ENCODE measurements around the gene CTTN. TPM values are rescaled to one million over a fixed set of nuclear protein-coding genes. Genes with fewer than 3 reads are reported as not detected.

CTTN gene
- total and polyA plus RNA-seq, 8 donors, result 162 to 242 (median 198) TPM

GRCh38 chr11:70485326-70486025 is 87.1 kb downstream of the CTTN start:
- TF ChIP-seq CTCF (IDR thresholded peaks at IDR 0.05), result no peak
- no peaks in the 10 kb centered on the region for H3K27me3 ChIP-seq
- no peak for ATAC-seq

GRCh38 chr11:70486026-70486415 is 87.7 kb downstream of the CTTN start:
- Histone ChIP-seq H3K4me1 (peaks cover 4 to 6% of the 10 kb centered on the region in 2 donors), H3K36me3 (no peaks in the 10 kb centered on the region), H3K27me3 (no peaks in the 10 kb centered on the region), H3K9me3 (peaks cover 0 to 12% of the 10 kb centered on the region in 2 donors), H3K4me3 (no peak overlapping the region), H3K27ac (no peak overlapping the region)
- ATAC-seq (no peak), DNase-seq (no peak)
- TF ChIP-seq CTCF (IDR thresholded peaks at IDR 0.05), result no peak
- intact Hi-C loops (cut with DNase I), result no loop called here

More at GRCh38 chr11:70485326-70486025, 87.1 kb downstream of the CTTN start:
- intact Hi-C loops (cut with DNase I), result no loop called here
- no peak overlapping the region for H3K27ac ChIP-seq
- H3K9me3 ChIP-seq, result peaks cover 0 to 6% of the 10 kb centered on the region in 2 donors
- no peak overlapping the region for H3K4me3 ChIP-seq
- H3K36me3 ChIP-seq, result no peaks in the 10 kb centered on the region
- peaks cover 4 to 6% of the 10 kb centered on the region in 2 donors for H3K4me1 ChIP-seq
- DNase-seq, result no peak

Other genes with a start within 250 kb of the CTTN start
- 10 to 100 TPM; 27.4 to 28.4 TPM for gene FADD, start 195.2 kb upstream of the CTTN start, total RNA-seq
- gene FADD, start 195.2 kb upstream of the CTTN start, polyA plus RNA-seq (ENCODE audit: insufficient read length in 6 of 6), result 10 to 100 TPM; 10.6 to 15.8 (median 14.1) TPM
- 10 to 100 TPM; 52.8 to 66.0 TPM for gene PPFIA1, start 127.8 kb upstream of the CTTN start, total RNA-seq
- 10 to 100 TPM; 45.9 to 53.4 (median 48.5) TPM for gene PPFIA1, start 127.8 kb upstream of the CTTN start, polyA plus RNA-seq (ENCODE audit: insufficient read length in 6 of 6)